IPS DF 6.9 (cell line): ENCODE results near the gene C19orf53.

Experiments
- DNase-seq: peaks from one replicate; pipeline ENCODE4 v3.0.0-alpha.2; 2013; ENCODE audit warnings: low read depth, low spot score
- H3K27ac ChIP-seq: one replicate; pipeline ENCODE4 v1.5.1; 2013; ENCODE audit warnings: low read length, control low read depth
- H3K27me3 ChIP-seq: 2 replicates; pipeline ENCODE4 v1.6.1; 2013; ENCODE audit warnings: mild to moderate bottlenecking, low read length; ENCODE audit not compliant: control insufficient read depth, insufficient read depth
- H3K36me3 ChIP-seq: 2 replicates; pipeline ENCODE4 v1.6.1; 2013; ENCODE audit warnings: low read length; ENCODE audit not compliant: control insufficient read depth, insufficient read depth
- H3K4me1 ChIP-seq: 2 replicates; pipeline ENCODE4 v1.6.1; 2013; ENCODE audit warnings: low read length; ENCODE audit not compliant: control insufficient read depth, insufficient read depth
- H3K4me3 ChIP-seq: 2 replicates; pipeline ENCODE4 v1.5.1; 2013; ENCODE audit warnings: mild to moderate bottlenecking, low read length
- H3K9me3 ChIP-seq: 2 replicates; pipeline ENCODE4 v1.6.1; 2013; ENCODE audit warnings: low read length, inconsistent platforms; ENCODE audit not compliant: control insufficient read depth, insufficient read depth
- WGBS: extraction: QIAGEN DNeasy Blood & Tissue Kit; methylation state at CpG from one replicate; pipeline ENCODE4 v1.1.7; 2013; ENCODE audit warnings: mixed read lengths, missing lambda C conversion rate; ENCODE audit not compliant: insufficient read length, insufficient coverage; 5-methylcytosine and 5-hydroxymethylcytosine counted together

Gene C19orf53

GRCh38 chr19:13774217-13775191 lies at the start of gene C19orf53:
Gene C19orf53, plus strand, starts transcription at chr19:13774456. Its CDS starts 22 bp downstream, at chr19:13774478.
- Histone ChIP-seq H3K4me3 (peak within 1 kb of the TSS; percentile 88), H3K27me3 (no peaks in the 10 kb centered on the region), H3K27ac (no peak within 1 kb of the TSS), H3K36me3 (peaks cover 20% of the 10 kb centered on the region), H3K4me1 (no peaks in the 10 kb centered on the region), H3K9me3 (no peaks in the 10 kb centered on the region)
- peak; percentile 91 for DNase-seq
- WGBS = no CpG with 5 or more reads among the region's 61 CpGs

GRCh38 chr19:13726323-13726722 lies 47.9 kb upstream of the C19orf53 start:
- H3K4me1 ChIP-seq = no peaks in the 10 kb centered on the region
- WGBS = no CpG with 5 or more reads among the region's 5 CpGs
- no peaks in the 10 kb centered on the region; the same call in 1 of the 2 replicates for H3K27me3 ChIP-seq
- H3K27ac ChIP-seq = no peak overlapping the region
- H3K36me3 ChIP-seq = no peaks in the 10 kb centered on the region
- no peak overlapping the region for H3K4me3 ChIP-seq
- no peaks in the 10 kb centered on the region for H3K9me3 ChIP-seq
- no peak for DNase-seq

GRCh38 chr19:13727798-13728197 lies 46.5 kb upstream of the C19orf53 start:
- no peak overlapping the region for H3K4me3 ChIP-seq
- H3K9me3 ChIP-seq = no peaks in the 10 kb centered on the region
- no peak for DNase-seq
- no peaks in the 10 kb centered on the region; the same call in 1 of the 2 replicates for H3K27me3 ChIP-seq
- no peak overlapping the region for H3K27ac ChIP-seq
- H3K4me1 ChIP-seq = no peaks in the 10 kb centered on the region
- no peaks in the 10 kb centered on the region for H3K36me3 ChIP-seq
- WGBS = no CpG with 5 or more reads among the region's 8 CpGs

- no CpG with 5 or more reads among the region's 2 CpGs for WGBS
- no peak for DNase-seq
- Histone ChIP-seq H3K4me3 (no peak overlapping the region), H3K36me3 (no peaks in the 10 kb centered on the region), H3K27ac (no peak overlapping the region), H3K27me3 (no peaks in the 10 kb centered on the region), H3K4me1 (no peaks in the 10 kb centered on the region), H3K9me3 (no peaks in the 10 kb centered on the region)
These were observed 44.4 kb upstream of the C19orf53 start for GRCh38 chr19:13729859-13730258.

- WGBS = no CpG with 5 or more reads among the region's 39 CpGs
- H3K4me3 ChIP-seq = peak overlapping the region; percentile 12; the same call in 1 of the 2 replicates
- no peaks in the 10 kb centered on the region for H3K9me3 ChIP-seq
- H3K27me3 ChIP-seq = no peaks in the 10 kb centered on the region
- H3K4me1 ChIP-seq = no peaks in the 10 kb centered on the region
- H3K27ac ChIP-seq = no peak overlapping the region
- DNase-seq = peak; percentile 85
- no peaks in the 10 kb centered on the region for H3K36me3 ChIP-seq
These were observed 42.9 kb upstream of the C19orf53 start for GRCh38 chr19:13731147-13731964.

GRCh38 chr19:13732337-13732736 lies 41.9 kb upstream of the C19orf53 start:
- Histone ChIP-seq H3K9me3 (no peaks in the 10 kb centered on the region), H3K36me3 (no peaks in the 10 kb centered on the region), H3K4me3 (no peak overlapping the region), H3K27me3 (no peaks in the 10 kb centered on the region), H3K4me1 (no peaks in the 10 kb centered on the region), H3K27ac (no peak overlapping the region)
- WGBS = no CpG with 5 or more reads among the region's 8 CpGs
- no peak for DNase-seq

GRCh38 chr19:13734751-13735150 lies 39.5 kb upstream of the C19orf53 start:
- H3K9me3 ChIP-seq = no peaks in the 10 kb centered on the region
- no peak for DNase-seq
- no peak overlapping the region for H3K4me3 ChIP-seq
- H3K36me3 ChIP-seq = no peaks in the 10 kb centered on the region
- no peak overlapping the region for H3K27ac ChIP-seq
- WGBS = no CpG with 5 or more reads among the region's 2 CpGs
- H3K4me1 ChIP-seq = no peaks in the 10 kb centered on the region
- no peaks in the 10 kb centered on the region for H3K27me3 ChIP-seq

GRCh38 chr19:13738073-13738472 lies 36.2 kb upstream of the C19orf53 start:
- no CpG with 5 or more reads among the region's 1 CpG for WGBS
- Histone ChIP-seq H3K4me3 (no peak overlapping the region), H3K27ac (no peak overlapping the region), H3K4me1 (no peaks in the 10 kb centered on the region), H3K36me3 (no peaks in the 10 kb centered on the region), H3K27me3 (no peaks in the 10 kb centered on the region), H3K9me3 (no peaks in the 10 kb centered on the region)
- DNase-seq = no peak

GRCh38 chr19:13741893-13742292 lies 32.4 kb upstream of the C19orf53 start:
- WGBS = no CpG with 5 or more reads among the region's 2 CpGs
- Histone ChIP-seq H3K9me3 (no peaks in the 10 kb centered on the region), H3K4me3 (no peak overlapping the region), H3K27me3 (no peaks in the 10 kb centered on the region), H3K27ac (no peak overlapping the region), H3K4me1 (no peaks in the 10 kb centered on the region), H3K36me3 (no peaks in the 10 kb centered on the region)
- DNase-seq = no peak

- H3K27ac ChIP-seq = no peak overlapping the region
These were observed 31.5 kb upstream of the C19orf53 start for GRCh38 chr19:13742756-13743155.

More at GRCh38 chr19:13742756-13743155, 31.5 kb upstream of the C19orf53 start:
- no CpG with 5 or more reads among the region's 1 CpG for WGBS
- Histone ChIP-seq H3K36me3 (no peaks in the 10 kb centered on the region), H3K4me1 (no peaks in the 10 kb centered on the region), H3K27me3 (no peaks in the 10 kb centered on the region), H3K9me3 (no peaks in the 10 kb centered on the region), H3K4me3 (no peak overlapping the region)
- DNase-seq = no peak
